HCT116 (cell line): ENCODE results near the gene ADRA1B. TPM values are rescaled to one million over a fixed set of nuclear protein-coding genes. Genes with fewer than 3 reads are reported as not detected.

Source experiments
- ATAC-seq: fragments of 200-7000 bp; cut with Tn5 transposase; 2 replicates; pipeline ENCODE4 v1.9.1; 2020; ENCODE audit warnings: mild to moderate bottlenecking, moderate library complexity
- BruUV-seq: library from RNA; stranded (reverse); fragments of 400-500 nt; replicated peaks from 2 replicates; lab custom pipeline; 2021; lab: Mats Ljungman, UMichigan
- CTCF ChIA-PET: fragments of 300-600 bp; sonication (Branson Sonifier 250); formaldehyde crosslinking; loops from one replicate; lab custom pipeline; 2021; ENCODE audit warnings: antibody characterized with exemption; lab: Charles Lee
- POLR2A ChIA-PET: fragments of 300-600, 350-600 bp; sonication (Branson Sonifier 250); formaldehyde crosslinking; loops from one replicate; lab custom pipeline; 2021; ENCODE audit warnings: antibody characterized with exemption; lab: Charles Lee
- RAD21 ChIA-PET, 2 experiments: fragments of 300-600 bp; sonication (Branson Sonifier 250); formaldehyde crosslinking; loops; one replicate each; lab custom pipeline; 2023; ENCODE audit warnings: low total read pairs in 2 of 2; ENCODE audit not compliant: uncharacterized antibody in 2 of 2, unreplicated experiment in 2 of 2, low non-redundant PET in 1 of 2; lab: Charles Lee
- DNase-seq: peaks from one replicate; pipeline ENCODE4 v3.0.0-alpha.2; 2010; ENCODE audit warnings: low read depth, low spot score
- H2AFZ ChIP-seq: fragments of 200-600 bp; shearing (Covaris generic), sonication (generic); 2 replicates; pipeline ENCODE4 v1.6.1; 2017; ENCODE audit warnings: low read depth, mixed run types, mixed read lengths, antibody characterized with exemption, low read length; ENCODE audit not compliant: poor library complexity, severe bottlenecking
- H3K27ac ChIP-seq: 2 replicates; pipeline ENCODE4 v1.5.1; 2012; ENCODE audit warnings: low read depth, low read length
- H3K27me3 ChIP-seq: fragments of 200-600 bp; sonication (generic); 2 replicates; pipeline ENCODE4 v1.6.1; 2016; ENCODE audit warnings: mixed run types, low read length, mixed read lengths; ENCODE audit not compliant: insufficient read depth
- H3K36me3 ChIP-seq, 2 experiments: fragments of 200-500 bp in 1 of 2; fragments of 200-600 bp in 1 of 2; sonication (Bioruptor generic) in 1 of 2; sonication (generic) in 1 of 2; 2 replicates each; pipeline versions ENCODE4 v1.5.1 to v1.6.1; 2014 to 2016; ENCODE audit warnings: low read length in 2 of 2, inconsistent platforms in 1 of 2, mixed read lengths in 1 of 2, mixed run types in 1 of 2; ENCODE audit not compliant: insufficient read depth in 2 of 2, control insufficient read depth in 1 of 2
- H3K4me1 ChIP-seq, 2 experiments: fragments of 200-600 bp in 1 of 2; sonication (generic) in 1 of 2; 2 replicates each; pipeline versions ENCODE4 v1.5.1 to v1.6.1; 2012 to 2017; ENCODE audit warnings: low read length in 2 of 2, inconsistent platforms in 1 of 2, mild to moderate bottlenecking in 1 of 2, mixed read lengths in 1 of 2, mixed run types in 1 of 2, moderate library complexity in 1 of 2; ENCODE audit not compliant: insufficient read depth in 2 of 2, control insufficient read depth in 1 of 2
- H3K4me2 ChIP-seq: fragments of 200-600 bp; sonication (generic); 2 replicates; pipeline ENCODE4 v1.6.1; 2017; ENCODE audit warnings: mixed run types, low read length, mixed read lengths
- H3K4me3 ChIP-seq, 2 experiments: fragments of 200-600 bp in 1 of 2; sonication (generic) in 1 of 2; replicated peaks in 1 of 2; 2 replicates each; pipeline ENCODE4 v1.5.1; 2011 to 2016; ENCODE audit warnings: low read length in 2 of 2, control low read depth in 1 of 2, low read depth in 1 of 2, mild to moderate bottlenecking in 1 of 2, mixed read lengths in 1 of 2, mixed run types in 1 of 2
- H3K79me2 ChIP-seq: fragments of 200-600 bp; sonication (generic); 2 replicates; pipeline ENCODE4 v1.6.1; 2017; ENCODE audit warnings: mild to moderate bottlenecking, mixed run types, low read length, moderate library complexity, mixed read lengths; ENCODE audit not compliant: insufficient read depth
- H3K9ac ChIP-seq: fragments of 200-600 bp; sonication (generic); 2 replicates; pipeline ENCODE4 v1.6.1; 2016; ENCODE audit warnings: low read length, mixed read lengths
- H3K9me2 ChIP-seq: fragments of 200-600 bp; sonication (generic), shearing (Covaris generic); 2 replicates; pipeline ENCODE4 v1.6.1; 2017; ENCODE audit warnings: mixed run types, mild to moderate bottlenecking, moderate library complexity; ENCODE audit not compliant: insufficient read depth
- H3K9me3 ChIP-seq, 2 experiments: fragments of 200-500 bp in 1 of 2; fragments of 200-600 bp in 1 of 2; sonication (Bioruptor generic) in 1 of 2; sonication (generic) in 1 of 2; 2 replicates each; pipeline ENCODE4 v1.6.1; 2014 to 2017; ENCODE audit warnings: low read length in 2 of 2, mixed read lengths in 2 of 2, inconsistent platforms in 1 of 2, low read depth in 1 of 2, mild to moderate bottlenecking in 1 of 2, mixed run types in 1 of 2, moderate library complexity in 1 of 2; ENCODE audit not compliant: control insufficient read depth in 1 of 2, insufficient read depth in 1 of 2
- H4K20me1 ChIP-seq: fragments of 200-600 bp; sonication (generic), shearing (Covaris generic); 2 replicates; pipeline ENCODE4 v1.6.1; 2017; ENCODE audit warnings: mixed run types, mild to moderate bottlenecking, moderate library complexity; ENCODE audit not compliant: insufficient read depth
- CBX3 ChIP-seq: IDR thresholded peaks from 2 replicates; pipeline ENCODE4 v1.6.1; 2012; ENCODE audit warnings: low read depth
- ELF1 ChIP-seq: IDR thresholded peaks from 2 replicates; pipeline ENCODE4 v1.6.1; 2012; ENCODE audit warnings: low read depth, borderline replicate concordance
- EZH2 ChIP-seq: fragments of 200-600 bp; sonication (generic); IDR thresholded peaks from 2 replicates; pipeline ENCODE4 v1.6.1; 2017; ENCODE audit warnings: antibody characterized with exemption, mixed run types
- FOSL1 ChIP-seq: IDR thresholded peaks from 2 replicates; pipeline ENCODE4 v1.6.1; 2012; ENCODE audit warnings: low read depth
- JUND ChIP-seq: IDR thresholded peaks from 2 replicates; pipeline ENCODE4 v1.6.1; 2012
- POLR2A ChIP-seq: IDR thresholded peaks from 2 replicates; pipeline ENCODE4 v1.7.0; 2011; ENCODE audit warnings: borderline replicate concordance; ENCODE audit not compliant: insufficient read depth, insufficient read length; ENCODE audit errors: extremely low read depth
- POLR2AphosphoS5 ChIP-seq: IDR thresholded peaks from 2 replicates; pipeline ENCODE4 v1.6.1; 2011; ENCODE audit warnings: mild to moderate bottlenecking, low read depth, low read length, moderate library complexity
- RAD21 ChIP-seq: IDR thresholded peaks from 2 replicates; pipeline ENCODE4 v1.6.1; 2012; ENCODE audit warnings: low read depth, mild to moderate bottlenecking
- REST ChIP-seq: IDR thresholded peaks from 2 replicates; pipeline ENCODE4 v1.6.1; 2012; ENCODE audit warnings: low read depth
- SIN3A ChIP-seq: IDR thresholded peaks from 2 replicates; pipeline ENCODE4 v1.6.1; 2012; ENCODE audit warnings: low read depth
- SRF ChIP-seq: IDR thresholded peaks from 2 replicates; pipeline ENCODE4 v1.6.1; 2012; ENCODE audit warnings: low read depth
- TCF7L2 ChIP-seq: IDR thresholded peaks from 2 replicates; pipeline ENCODE4 v1.7.0; 2011; ENCODE audit warnings: borderline replicate concordance, inconsistent platforms; ENCODE audit not compliant: insufficient read depth, insufficient read length; ENCODE audit errors: extremely low read depth
- YY1 ChIP-seq: IDR thresholded peaks from 2 replicates; pipeline ENCODE4 v1.6.1; 2011; ENCODE audit warnings: low read length, low read depth, moderate library complexity, mild to moderate bottlenecking; ENCODE audit not compliant: insufficient replicate concordance; ENCODE audit errors: extremely low read depth
- intact Hi-C: fragments of 100-400 bp; cut with micrococcal nuclease; formaldehyde crosslinking; loops from 2 replicates; pipeline ENCODE4 v1.10.0; 2022
- total RNA-seq: library from RNA; stranded (reverse); gene quantifications from one replicate; pipeline ENCODE4 v1.2.1, GENCODE V29; 2021; ENCODE audit not compliant: unreplicated experiment
- TF ChIP-seq, protein P1 (sequence below): IDR thresholded peaks from 2 replicates; pipeline ENCODE4 v1.6.1; 2012
- TF ChIP-seq, protein P2 (sequence below): IDR thresholded peaks from 2 replicates; pipeline ENCODE4 v1.6.1; 2012
- TF ChIP-seq, protein P3 (sequence below): IDR thresholded peaks from 2 replicates; pipeline ENCODE4 v1.6.1; 2011; ENCODE audit warnings: mild to moderate bottlenecking, low read length, moderate library complexity; ENCODE audit not compliant: insufficient replicate concordance; ENCODE audit errors: extremely low read depth

ADRA1B gene
- total RNA-seq, 1 experiment from 2014 or later: not detected

- BruUV-seq: no TSS peak
Observed at GRCh38 chr5:159937580-159937979, 21.3 kb downstream of the ADRA1B start.

More at GRCh38 chr5:159937580-159937979, 21.3 kb downstream of the ADRA1B start:
- Histone ChIP-seq H3K4me1 (no peaks in the 10 kb centered on the region), H2AFZ (no peak overlapping the region), H3K4me2 (no peak overlapping the region), H3K9ac (no peak overlapping the region), H3K9me2 (no peaks in the 10 kb centered on the region), H3K9me3 (no peaks in the 10 kb centered on the region), H3K79me2 (no peaks in the 10 kb centered on the region), H3K36me3 (no peaks in the 10 kb centered on the region), H4K20me1 (no peaks in the 10 kb centered on the region), H3K27me3 (no peaks in the 10 kb centered on the region), H3K4me3 (no peak overlapping the region), H3K27ac (no peak overlapping the region)
- CTCF ChIA-PET: no interaction called here
- no peak for ATAC-seq
- intact Hi-C loops: no loop called here
- RAD21 ChIA-PET: no interaction called here
- POLR2A ChIA-PET: no interaction called here
- no peak for TF ChIP-seq RAD21
- no peak for TF ChIP-seq FOSL1
- TF ChIP-seq, protein P1, sequence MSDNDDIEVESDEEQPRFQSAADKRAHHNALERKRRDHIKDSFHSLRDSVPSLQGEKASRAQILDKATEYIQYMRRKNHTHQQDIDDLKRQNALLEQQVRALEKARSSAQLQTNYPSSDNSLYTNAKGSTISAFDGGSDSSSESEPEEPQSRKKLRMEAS: no peak
- no peak for TF ChIP-seq ELF1
- no peak for TF ChIP-seq SIN3A
- TF ChIP-seq CBX3: no peak
- TF ChIP-seq REST: no peak
- TF ChIP-seq, protein P2, sequence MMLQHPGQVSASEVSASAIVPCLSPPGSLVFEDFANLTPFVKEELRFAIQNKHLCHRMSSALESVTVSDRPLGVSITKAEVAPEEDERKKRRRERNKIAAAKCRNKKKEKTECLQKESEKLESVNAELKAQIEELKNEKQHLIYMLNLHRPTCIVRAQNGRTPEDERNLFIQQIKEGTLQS: no peak
- TF ChIP-seq POLR2AphosphoS5: no peak
- TF ChIP-seq JUND: no peak
- TF ChIP-seq, protein P3, sequence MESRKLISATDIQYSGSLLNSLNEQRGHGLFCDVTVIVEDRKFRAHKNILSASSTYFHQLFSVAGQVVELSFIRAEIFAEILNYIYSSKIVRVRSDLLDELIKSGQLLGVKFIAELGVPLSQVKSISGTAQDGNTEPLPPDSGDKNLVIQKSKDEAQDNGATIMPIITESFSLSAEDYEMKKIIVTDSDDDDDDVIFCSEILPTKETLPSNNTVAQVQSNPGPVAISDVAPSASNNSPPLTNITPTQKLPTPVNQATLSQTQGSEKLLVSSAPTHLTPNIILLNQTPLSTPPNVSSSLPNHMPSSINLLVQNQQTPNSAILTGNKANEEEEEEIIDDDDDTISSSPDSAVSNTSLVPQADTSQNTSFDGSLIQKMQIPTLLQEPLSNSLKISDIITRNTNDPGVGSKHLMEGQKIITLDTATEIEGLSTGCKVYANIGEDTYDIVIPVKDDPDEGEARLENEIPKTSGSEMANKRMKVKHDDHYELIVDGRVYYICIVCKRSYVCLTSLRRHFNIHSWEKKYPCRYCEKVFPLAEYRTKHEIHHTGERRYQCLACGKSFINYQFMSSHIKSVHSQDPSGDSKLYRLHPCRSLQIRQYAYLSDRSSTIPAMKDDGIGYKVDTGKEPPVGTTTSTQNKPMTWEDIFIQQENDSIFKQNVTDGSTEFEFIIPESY: no peak
- no peak for TF ChIP-seq EZH2
- no peak for TF ChIP-seq SRF
- TF ChIP-seq POLR2A: no peak
- TF ChIP-seq TCF7L2: no peak
- TF ChIP-seq YY1: no peak
- DNase-seq: no peak
